SHP77 (cell line): ENCODE data around the gene SDF4.

Source experiments
- DNase-seq, 2 experiments: peaks; one replicate each; lab custom pipeline; 2025; lab: John Stamatoyannopoulos, UW

Gene SDF4

DNA sequence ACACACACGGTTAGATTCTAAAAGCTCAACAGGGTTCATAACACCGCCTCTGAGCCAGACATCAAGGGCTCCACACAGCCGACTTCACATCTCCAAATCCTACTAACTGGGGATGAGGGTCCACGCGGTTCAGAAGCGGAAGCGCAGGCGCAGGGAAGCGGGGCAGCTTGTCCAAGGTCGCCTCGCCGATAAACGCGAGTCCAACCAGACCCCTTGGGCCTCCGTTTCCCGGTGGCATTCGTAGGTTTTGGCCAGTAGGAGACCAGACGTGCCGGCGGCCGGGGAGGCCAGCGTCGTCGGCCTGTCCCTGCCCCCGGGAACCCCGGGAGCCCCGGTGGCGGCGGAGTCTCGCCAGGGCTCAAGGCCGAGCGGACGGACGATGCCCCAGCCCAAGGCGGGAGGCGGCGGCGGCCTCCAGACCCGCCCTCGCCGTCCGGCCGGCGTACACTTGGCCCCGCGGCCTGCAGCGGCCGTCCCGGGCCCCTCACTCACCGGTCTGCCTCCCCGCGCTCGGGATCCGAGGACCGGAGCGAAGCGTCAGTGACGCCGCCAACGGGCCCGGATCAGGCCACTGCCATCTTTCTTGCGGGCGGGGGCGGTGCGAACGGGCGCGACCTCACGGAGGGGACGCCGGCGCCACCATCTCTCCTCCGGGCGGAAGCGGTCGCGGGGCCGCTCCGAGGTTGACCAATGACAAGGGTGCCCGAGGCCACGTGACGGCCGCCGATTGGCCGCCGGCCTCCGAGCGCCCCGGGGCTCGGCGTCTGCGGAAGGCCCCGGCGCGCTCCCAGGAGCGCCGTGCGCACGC, at the start of gene SDF4:
TSS of gene SDF4 (minus strand) at position 602 of the 808 bp plus-strand sequence. CDS start 3,229 bp downstream, outside the sequence.
- DNase-seq, result peak; percentile 88 to 95

GRCh38 chr1:1280782-1281481, 49.1 kb upstream of the SDF4 start:
- DNase-seq, result no peak

DNA sequence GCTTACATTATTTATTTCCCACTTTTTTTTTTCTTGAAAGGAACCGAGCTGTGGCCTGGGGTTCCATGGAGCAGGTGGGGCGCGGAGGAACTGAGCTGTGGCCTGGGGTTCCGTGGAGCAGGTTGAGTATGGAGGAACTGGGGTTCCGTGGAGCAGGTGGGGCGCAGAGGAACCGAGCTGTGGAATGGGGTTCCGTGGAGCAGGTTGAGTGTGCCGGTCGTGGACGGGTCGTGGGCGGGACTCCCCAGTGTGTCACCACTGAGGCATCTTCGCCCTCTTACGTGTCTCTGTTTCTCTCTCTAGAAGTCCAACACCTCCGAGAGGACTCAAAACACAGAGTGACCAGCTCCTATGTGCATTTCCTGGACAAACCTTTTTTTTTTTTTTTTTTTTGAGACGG, 47.2 kb upstream of the SDF4 start:
- DNase-seq, result no peak

- DNase-seq, result no peak
Measured at GRCh38 chr1:1278620-1279019, 46.8 kb upstream of the SDF4 start.

- no peak for DNase-seq
Measured at GRCh38 chr1:1275836-1276235, 44.0 kb upstream of the SDF4 start.

DNA sequence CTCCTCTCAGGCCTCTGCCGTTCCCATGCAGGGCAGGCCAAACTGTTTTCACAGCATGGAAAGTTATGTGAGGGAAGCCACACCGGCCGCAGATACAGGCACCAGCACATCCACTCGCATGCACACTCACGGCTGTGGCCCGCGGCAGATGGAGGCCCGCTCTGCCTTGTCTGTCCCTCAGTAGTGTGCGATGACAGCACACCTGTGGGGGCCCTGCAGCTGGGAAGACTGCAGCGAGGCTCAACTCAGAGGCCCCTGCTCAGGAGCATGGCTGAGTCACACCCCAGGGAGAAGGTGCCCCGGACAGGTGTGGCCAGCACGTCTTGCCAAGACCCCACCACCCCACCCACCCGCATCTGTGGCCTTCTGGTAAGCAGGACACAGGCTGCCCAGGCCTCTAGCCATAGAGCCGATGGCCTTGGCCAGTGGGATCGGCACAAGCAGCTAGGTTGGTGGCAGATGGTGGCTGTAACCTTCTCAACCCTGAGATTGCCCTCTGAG, 43.2 kb upstream of the SDF4 start:
- no peak for DNase-seq

DNA sequence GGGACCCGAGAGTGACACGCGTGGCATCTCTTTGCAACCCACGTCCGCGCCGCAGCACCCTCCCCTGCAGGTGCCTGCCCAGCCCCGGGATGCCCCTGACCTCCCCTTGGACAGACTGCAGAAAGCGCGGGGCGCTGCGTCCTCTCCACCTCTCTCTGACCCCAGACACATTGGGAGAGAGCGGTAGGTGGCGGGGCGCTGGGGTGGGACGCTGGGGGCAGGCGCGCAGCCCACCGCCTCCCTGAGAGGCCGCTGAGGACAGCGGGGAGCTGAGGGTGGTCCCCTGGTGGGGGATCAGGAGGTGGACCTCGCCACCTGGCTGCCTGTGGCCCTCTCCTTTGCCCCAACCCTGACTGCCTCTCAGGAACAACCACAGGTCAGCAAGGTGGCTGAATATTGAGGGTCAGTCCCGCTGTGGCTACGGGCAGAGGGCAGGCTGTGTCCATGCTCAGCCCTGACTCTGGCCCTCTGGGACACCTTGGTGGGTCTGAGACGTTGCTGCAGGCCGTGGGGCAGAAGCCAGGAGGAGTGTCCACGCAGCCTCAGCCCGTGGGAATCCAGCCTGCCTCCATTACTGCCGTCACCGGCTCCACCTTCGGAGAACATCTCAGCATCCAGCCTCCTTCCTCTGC, 42.6 kb upstream of the SDF4 start:
- no peak for DNase-seq

GRCh38 chr1:1273512-1274298, 41.9 kb upstream of the SDF4 start, which contains the start of gene UBE2J2:
UBE2J2 (minus strand) TSS chr1:1273854; CDS start chr1:1267992, 5,862 bp downstream.
- DNase-seq, result peak; percentile 65 to 86

DNA sequence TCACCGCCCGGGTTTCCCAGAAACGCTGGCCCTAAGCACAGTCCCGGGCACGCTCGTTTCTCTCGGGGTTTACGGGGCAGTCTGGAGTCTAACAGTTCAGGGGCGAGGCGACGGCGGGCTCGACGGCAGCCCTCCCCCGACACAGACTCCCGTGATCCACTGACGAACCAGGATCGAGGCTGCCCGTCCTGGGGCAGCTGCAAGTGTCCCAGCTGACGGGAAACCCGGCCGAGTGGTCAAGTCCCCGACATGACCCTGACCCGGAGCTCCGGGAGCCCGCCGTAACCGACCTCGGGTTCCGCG, 41.4 kb upstream of the SDF4 start:
- DNase-seq, result no peak

- no peak for DNase-seq
Measured at GRCh38 chr1:1272341-1273208, 40.8 kb upstream of the SDF4 start.

DNA sequence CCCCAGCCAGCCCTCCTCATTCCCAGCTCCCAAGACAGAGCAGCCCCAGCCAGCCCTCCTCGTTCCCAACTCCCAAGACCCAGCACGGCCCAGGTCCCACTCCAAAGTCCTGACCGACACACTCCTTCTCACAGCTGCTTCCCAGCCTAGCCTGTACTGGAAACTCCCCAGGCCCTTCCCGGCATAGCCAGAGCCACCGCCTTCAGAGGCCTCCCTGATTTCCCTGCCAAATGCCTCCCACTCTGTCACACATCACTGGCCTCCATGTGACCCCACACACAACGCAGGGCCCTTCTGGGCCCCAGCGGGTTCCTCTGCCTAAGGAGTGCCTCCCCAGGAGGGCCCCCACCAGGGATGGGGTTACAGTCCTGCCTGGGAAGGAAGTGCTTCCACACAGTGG, 39.0 kb upstream of the SDF4 start:
- DNase-seq, result no peak

DNA sequence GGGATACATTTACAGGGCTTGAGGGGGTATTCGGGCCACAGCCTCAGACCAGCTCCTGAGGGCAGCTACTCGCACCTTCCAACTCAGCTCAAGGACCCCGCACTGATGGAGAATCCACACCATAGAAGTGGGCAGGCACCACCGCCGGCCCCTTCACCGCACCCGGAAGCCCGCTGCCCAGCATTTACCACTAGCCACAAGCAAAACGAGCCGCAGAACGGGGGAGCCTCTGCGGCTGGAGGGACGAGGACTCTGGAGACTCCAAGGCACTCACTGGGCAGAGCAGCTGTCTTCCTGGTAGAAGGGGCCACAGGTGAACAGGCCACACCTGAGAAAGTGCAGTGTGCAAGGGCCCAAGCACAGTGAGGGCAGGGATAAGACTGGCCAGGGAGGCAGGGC, 36.5 kb upstream of the SDF4 start:
- no peak for DNase-seq

- DNase-seq, result no peak
Measured at GRCh38 chr1:1267488-1268283, 35.9 kb upstream of the SDF4 start.

DNA sequence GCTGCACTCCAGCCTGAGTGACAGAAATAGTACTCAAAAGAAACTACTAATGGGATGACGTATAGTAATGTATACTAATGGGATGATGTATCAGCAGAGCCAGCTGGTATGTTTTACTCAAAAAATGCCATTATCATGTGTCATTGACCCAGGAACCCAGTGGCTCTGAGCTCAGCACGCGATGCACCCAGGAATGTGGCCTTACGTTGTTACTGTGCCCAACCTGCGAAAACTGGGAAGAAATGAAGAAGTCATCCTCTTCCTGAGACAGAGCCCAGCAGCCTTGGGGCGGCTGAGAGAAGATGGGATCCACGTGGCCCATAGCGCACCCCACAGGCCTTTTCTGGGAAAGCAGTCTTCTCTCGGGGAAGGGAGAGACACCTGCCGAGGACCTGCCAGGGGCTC, 33.1 kb upstream of the SDF4 start:
- DNase-seq, result no peak

- no peak for DNase-seq
Measured at GRCh38 chr1:1264026-1264425, 32.2 kb upstream of the SDF4 start.

- DNase-seq, result no peak
Measured at GRCh38 chr1:1262758-1263157, 31.0 kb upstream of the SDF4 start.

- DNase-seq, result no peak
Measured at GRCh38 chr1:1262071-1262470, 30.3 kb upstream of the SDF4 start.

DNA sequence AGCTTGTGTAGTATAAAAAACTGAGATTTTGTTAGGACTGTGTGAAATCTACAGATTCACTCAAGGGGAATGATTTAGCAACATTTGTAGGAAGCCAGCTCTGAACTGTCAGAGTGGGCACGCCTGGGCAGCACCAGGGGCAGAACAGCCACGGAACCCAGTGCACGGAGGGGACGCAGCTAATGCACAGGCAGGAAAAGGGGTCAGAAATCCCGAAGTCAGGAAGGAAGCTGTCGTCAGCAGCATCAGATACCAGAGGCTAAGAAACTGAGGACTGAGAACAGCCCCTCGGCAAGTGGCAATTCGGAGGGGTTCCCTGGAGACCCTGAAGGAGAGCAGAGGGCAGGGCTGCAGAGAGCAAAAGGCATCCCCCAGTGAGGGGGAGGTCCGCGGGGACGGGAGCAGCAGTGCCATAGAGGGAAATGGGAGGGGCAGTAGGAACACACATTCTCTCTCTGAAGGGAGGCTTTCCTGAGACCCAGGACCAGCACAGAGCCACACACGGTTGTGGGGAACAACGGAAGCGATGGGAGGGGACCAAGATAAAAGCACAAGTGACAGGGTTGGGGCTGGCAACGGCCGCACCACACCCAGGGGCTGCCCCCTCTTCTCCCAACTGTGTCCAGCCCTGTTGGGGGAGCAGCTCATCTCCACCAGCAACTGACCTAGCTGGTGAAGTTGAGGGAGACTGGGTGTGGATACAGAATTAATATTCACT, 29.2 kb upstream of the SDF4 start:
- no peak for DNase-seq

DNA sequence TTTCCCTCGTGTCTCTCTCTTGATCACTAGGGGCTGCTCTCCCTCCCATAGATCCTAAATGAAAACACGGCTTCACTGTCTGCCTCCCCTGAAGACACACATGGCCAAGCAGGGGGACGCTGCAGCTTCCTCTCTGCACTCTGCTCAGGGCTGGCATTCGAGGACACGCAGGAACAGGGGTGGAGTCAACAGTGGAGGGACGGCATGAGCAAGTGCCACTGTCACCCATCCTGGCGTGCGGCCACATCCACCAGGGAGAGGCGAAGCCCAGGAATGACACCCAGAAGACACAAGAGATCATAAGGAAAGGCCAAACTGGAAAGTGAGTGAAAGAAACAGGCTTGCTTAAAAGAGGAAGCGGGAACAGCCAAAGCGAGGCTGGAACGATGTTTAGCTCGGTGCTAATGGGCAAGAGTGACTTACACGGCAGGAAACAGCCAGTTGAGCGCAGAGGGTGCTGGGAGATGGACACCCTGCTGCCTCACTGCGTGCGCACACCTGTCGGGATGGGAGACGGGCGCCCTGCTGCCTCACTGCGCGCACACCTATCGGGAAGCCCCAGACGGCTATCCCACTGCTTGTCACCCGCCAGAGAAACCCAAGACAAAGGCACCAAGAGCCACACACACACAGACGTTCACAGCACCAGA, 28.3 kb upstream of the SDF4 start:
- no peak for DNase-seq
